CD8-positive, alpha-beta memory T cell (primary cell): ENCODE measurements around the gene LANCL3. TPM values are rescaled to one million over a fixed set of nuclear protein-coding genes. Genes with fewer than 3 reads are reported as not detected.
"Not testable (repeated sequence)": the region's sequence is repeated elsewhere in the genome, so short reads cannot be mapped to it uniquely, and the experiment has no call there.

Experiments
- CTCF ChIA-PET: fragments of 350-600 bp; sonication (Branson Sonifier 250); formaldehyde crosslinking; loops from one replicate; lab custom pipeline; 2021; ENCODE audit warnings: antibody characterized with exemption; lab: Charles Lee
- POLR2A ChIA-PET: fragments of 350-600 bp; sonication (Branson Sonifier 250); formaldehyde crosslinking; loops from one replicate; lab custom pipeline; 2021; ENCODE audit warnings: antibody characterized with exemption; lab: Charles Lee
- DNase-seq, 5 donors: peaks; one replicate each; pipeline versions ENCODE4 v3.0.0 to v3.0.0-alpha.2; 2020 to 2022; ENCODE audit warnings: mixed read lengths in 1 of 5
- H3K27ac ChIP-seq: one replicate; pipeline ENCODE4 v1.7.0; 2013; ENCODE audit warnings: low read depth, mild to moderate bottlenecking, low read length, moderate library complexity
- H3K27me3 ChIP-seq: 2 replicates; pipeline ENCODE4 v1.7.0; 2013; ENCODE audit warnings: low read length, mild to moderate bottlenecking; ENCODE audit not compliant: insufficient read depth, poor library complexity, severe bottlenecking
- H3K36me3 ChIP-seq: 2 replicates; pipeline ENCODE4 v1.7.0; 2013; ENCODE audit warnings: mild to moderate bottlenecking, low read length, moderate library complexity; ENCODE audit not compliant: insufficient read depth
- H3K4me1 ChIP-seq: 2 replicates; pipeline ENCODE4 v1.7.0; 2013; ENCODE audit warnings: mild to moderate bottlenecking, low read length, moderate library complexity; ENCODE audit not compliant: insufficient read depth
- H3K4me3 ChIP-seq: 2 replicates; pipeline ENCODE4 v1.7.0; 2013; ENCODE audit warnings: mild to moderate bottlenecking, low read length
- H3K9me3 ChIP-seq: 2 replicates; pipeline ENCODE4 v1.7.0; 2013; ENCODE audit warnings: mild to moderate bottlenecking, low read length
- H3K27ac Mint-ChIP-seq, 8 donors: one replicate each; pipeline ENCODE4 v1.8.0; 2020 to 2021; ENCODE audit warnings: mixed read lengths in 8 of 8, mild to moderate bottlenecking in 6 of 8, inconsistent platforms in 3 of 8, moderate library complexity in 3 of 8
- H3K27me3 Mint-ChIP-seq, 2 donors: one replicate each; pipeline ENCODE4 v1.8.0; 2020 to 2021; ENCODE audit warnings: mixed read lengths in 2 of 2, mild to moderate bottlenecking in 1 of 2, moderate library complexity in 1 of 2
- H3K36me3 Mint-ChIP-seq, 3 donors: one replicate each; pipeline ENCODE4 v1.8.0; 2020 to 2021; ENCODE audit warnings: mixed read lengths in 3 of 3, inconsistent platforms in 1 of 3, mild to moderate bottlenecking in 1 of 3
- H3K4me1 Mint-ChIP-seq, 3 donors: one replicate each; pipeline ENCODE4 v1.8.0; 2020 to 2021; ENCODE audit warnings: mixed read lengths in 3 of 3, inconsistent platforms in 1 of 3, mild to moderate bottlenecking in 1 of 3
- H3K4me3 Mint-ChIP-seq, 7 donors: one replicate each; pipeline ENCODE4 v1.8.0; 2020 to 2021; ENCODE audit warnings: mixed read lengths in 7 of 7, mild to moderate bottlenecking in 6 of 7, moderate library complexity in 4 of 7, inconsistent platforms in 2 of 7
- H3K9me3 Mint-ChIP-seq, 5 donors: one replicate each; pipeline ENCODE4 v1.8.0; 2020 to 2022; ENCODE audit warnings: mixed read lengths in 5 of 5, mild to moderate bottlenecking in 3 of 5, moderate library complexity in 2 of 5, inconsistent platforms in 1 of 5
- polyA plus RNA-seq: library from polyadenylated mRNA; unstranded; fragments of 300-500 nt; fragmentation: Illumina TruSeq; gene quantifications from one replicate; pipeline ENCODE4 v1.2.3, GENCODE V29; 2021
- total RNA-seq, 2 experiments: library from RNA; stranded (reverse); gene quantifications; one replicate each; pipeline ENCODE4 v1.2.3, GENCODE V29; 2021

The LANCL3 gene
- total and polyA plus RNA-seq, 3 experiments from 2014 or later: 0.37 to 0.49 (median 0.48) TPM

DNA sequence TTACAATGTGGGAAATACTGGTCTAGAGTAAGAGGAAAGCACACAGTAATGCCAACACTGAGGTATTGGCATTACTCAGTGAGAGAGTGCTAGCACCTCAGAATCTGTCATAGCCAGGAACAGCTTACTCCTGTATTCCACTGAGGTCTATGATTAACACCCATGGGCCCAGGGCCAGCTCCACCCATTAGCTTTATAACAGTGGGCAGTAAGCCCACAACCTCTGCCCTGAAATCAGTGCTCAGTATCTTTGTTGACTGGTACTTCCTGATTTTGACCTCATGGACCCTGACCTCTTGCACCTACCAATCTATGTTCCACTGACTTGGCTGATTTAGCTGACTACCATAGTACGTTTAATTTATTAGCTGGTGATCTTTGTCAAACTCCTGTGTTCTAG, 56.1 kb downstream of the LANCL3 start:
- POLR2A ChIA-PET: no interaction called here
- no peak for DNase-seq
- Histone ChIP-seq H3K4me1 (no peaks in the 10 kb centered on the region), H3K27ac (no peak overlapping the region), H3K4me3 (no peak overlapping the region), H3K9me3 (no peaks in the 10 kb centered on the region), H3K27me3 (no peaks in the 10 kb centered on the region), H3K36me3 (no peaks in the 10 kb centered on the region)
- Mint-ChIP-seq H3K9me3 (peaks cover 0 to 6% (median 2%) of the 10 kb centered on the region in 5 donors), H3K4me3 (no peak overlapping the region), H3K27ac (no peak overlapping the region), H3K36me3 (no peaks in the 10 kb centered on the region), H3K4me1 (no peaks in the 10 kb centered on the region), H3K27me3 (peaks cover 0 to 1% of the 10 kb centered on the region in 2 donors)
- CTCF ChIA-PET: no interaction called here

DNA sequence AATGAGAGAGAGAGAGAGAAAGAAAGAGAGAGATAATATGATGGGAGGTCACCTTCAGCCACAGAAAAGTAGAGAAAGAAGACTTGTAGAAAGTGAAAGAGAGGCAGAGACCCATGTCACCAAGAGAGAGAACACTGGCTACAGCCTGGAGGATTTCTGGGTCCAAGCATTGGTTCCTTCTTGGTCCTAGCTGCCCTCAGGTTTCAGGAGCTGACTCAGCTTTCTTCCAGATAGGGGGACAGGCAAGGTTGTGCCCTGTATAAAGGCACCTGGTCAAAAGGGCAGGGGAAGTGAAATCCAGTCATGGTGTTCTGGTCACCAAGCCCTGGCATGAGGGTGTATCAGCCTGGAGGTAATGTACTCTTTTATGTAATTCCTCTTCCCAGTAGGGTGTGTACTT, 66.6 kb downstream of the LANCL3 start:
- H3K36me3 ChIP-seq: no peaks in the 10 kb centered on the region
- H3K27ac ChIP-seq: no peak overlapping the region
- H3K27me3 ChIP-seq: no peaks in the 10 kb centered on the region
- Mint-ChIP-seq H3K4me3 (no peak overlapping the region), H3K9me3 (peaks cover 0 to 4% (median 0%) of the 10 kb centered on the region in 5 donors), H3K4me1 (no peaks in the 10 kb centered on the region), H3K27ac (no peak overlapping the region), H3K36me3 (no peaks in the 10 kb centered on the region), H3K27me3 (no peaks in the 10 kb centered on the region)
- H3K4me1 ChIP-seq: no peaks in the 10 kb centered on the region
- POLR2A ChIA-PET: no interaction called here
- CTCF ChIA-PET: no interaction called here
- no peaks in the 10 kb centered on the region for H3K9me3 ChIP-seq
- H3K4me3 ChIP-seq: no peak overlapping the region
- DNase-seq: no peak

DNA sequence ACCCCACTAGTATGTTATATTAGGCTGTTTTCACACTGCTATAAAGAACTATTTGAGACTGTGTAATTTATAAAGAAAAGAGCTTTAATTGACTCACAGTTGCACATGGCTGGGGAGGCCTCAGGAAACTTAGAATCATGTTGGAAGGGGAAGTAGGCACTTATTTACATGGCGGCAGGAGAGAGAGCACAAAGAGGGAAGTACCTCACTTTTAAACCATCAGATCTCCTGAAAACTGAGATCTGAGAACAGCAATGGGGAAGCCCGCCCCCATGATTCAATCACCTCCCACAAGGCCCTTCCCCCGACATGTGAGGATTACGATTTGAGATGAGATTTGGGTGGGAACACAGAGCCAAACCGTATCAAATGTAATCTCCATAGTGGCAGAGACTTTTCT, 68.7 kb downstream of the LANCL3 start:
- CTCF ChIA-PET: no interaction called here
- no peaks in the 10 kb centered on the region for H3K9me3 ChIP-seq
- no peaks in the 10 kb centered on the region for H3K27me3 ChIP-seq
- H3K27me3 Mint-ChIP-seq: no peaks in the 10 kb centered on the region
- H3K27ac Mint-ChIP-seq: no peak overlapping the region
- H3K36me3 ChIP-seq: no peaks in the 10 kb centered on the region
- H3K4me1 Mint-ChIP-seq: no peaks in the 10 kb centered on the region
- H3K9me3 Mint-ChIP-seq: no peaks in the 10 kb centered on the region
- no peaks in the 10 kb centered on the region for H3K4me1 ChIP-seq
- no peak overlapping the region for H3K27ac ChIP-seq
- DNase-seq: no peak
- POLR2A ChIA-PET: no interaction called here
- H3K36me3 Mint-ChIP-seq: no peaks in the 10 kb centered on the region
- no peak overlapping the region for H3K4me3 Mint-ChIP-seq
- H3K4me3 ChIP-seq: no peak overlapping the region

DNA sequence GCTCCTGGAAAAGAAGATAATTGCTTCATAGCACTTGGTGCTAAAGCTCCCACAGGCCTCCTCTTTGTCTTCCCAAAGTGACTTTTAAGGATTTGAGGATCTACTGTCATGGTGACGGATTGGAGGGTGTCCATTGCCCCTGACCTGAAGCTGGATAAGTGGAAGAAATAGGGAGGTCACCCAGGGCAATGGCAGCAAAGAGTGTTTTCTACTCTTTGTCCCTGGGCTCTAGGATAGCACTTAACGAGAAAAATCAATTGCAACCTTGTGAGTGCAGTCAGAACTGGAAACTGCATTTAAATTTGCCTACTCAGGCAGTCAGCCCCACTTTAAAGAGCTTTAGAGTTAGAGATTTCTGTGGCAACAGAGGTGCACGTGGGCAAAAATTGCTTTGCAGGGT, 70.4 kb downstream of the LANCL3 start:
- POLR2A ChIA-PET: no interaction called here
- H3K27ac ChIP-seq: no peak overlapping the region
- Mint-ChIP-seq H3K36me3 (no peaks in the 10 kb centered on the region), H3K27ac (no peak overlapping the region), H3K4me3 (no peak overlapping the region), H3K4me1 (no peaks in the 10 kb centered on the region), H3K9me3 (no peaks in the 10 kb centered on the region), H3K27me3 (no peaks in the 10 kb centered on the region)
- H3K9me3 ChIP-seq: no peaks in the 10 kb centered on the region
- H3K36me3 ChIP-seq: no peaks in the 10 kb centered on the region
- no peak for DNase-seq
- CTCF ChIA-PET: no interaction called here
- no peaks in the 10 kb centered on the region for H3K4me1 ChIP-seq
- H3K4me3 ChIP-seq: no peak overlapping the region
- H3K27me3 ChIP-seq: no peaks in the 10 kb centered on the region

DNA sequence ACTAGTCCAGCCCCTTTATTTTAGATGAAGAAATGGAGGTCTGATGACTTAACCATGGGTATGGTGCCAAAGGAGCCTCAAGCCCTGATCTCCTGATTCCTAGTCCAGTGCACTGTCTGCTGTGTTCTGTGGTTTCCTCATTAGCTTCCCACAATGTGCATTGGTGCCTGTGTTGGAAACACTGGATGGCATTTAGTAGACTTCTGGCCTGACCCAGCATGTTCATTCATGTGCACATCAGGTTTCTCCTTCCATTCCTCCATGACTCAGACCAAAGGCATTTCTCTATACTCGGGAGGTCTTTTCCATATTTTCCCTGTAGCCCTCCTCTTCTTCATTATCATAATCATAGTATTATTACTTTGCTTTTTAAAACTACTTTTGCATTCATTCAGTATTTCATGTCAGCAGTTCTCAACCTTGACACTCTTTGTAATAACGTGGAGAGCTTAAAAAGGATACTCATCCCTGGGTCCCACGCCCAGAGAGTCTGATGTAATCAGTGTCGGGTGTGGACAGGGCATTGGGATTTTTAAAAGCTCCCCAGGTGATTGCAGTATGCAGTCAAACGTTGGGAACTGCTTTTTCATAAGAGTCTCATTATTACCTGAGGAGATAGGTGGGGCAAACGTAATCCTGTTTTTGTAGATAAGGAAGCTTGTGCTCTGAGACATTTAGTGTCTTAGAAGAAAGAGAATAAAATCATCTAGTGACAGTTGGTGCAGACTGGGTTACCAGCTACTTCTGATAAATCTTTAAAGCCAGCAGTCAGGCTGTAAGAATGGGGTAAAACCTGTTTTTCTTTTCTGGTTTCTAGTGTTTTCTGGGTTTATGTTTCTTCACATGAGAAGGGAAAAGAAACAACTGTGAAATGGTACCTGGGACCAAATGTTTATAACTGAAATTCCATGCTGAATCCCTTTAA, 73.2 kb downstream of the LANCL3 start:
- POLR2A ChIA-PET: no interaction called here
- Histone ChIP-seq H3K36me3 (no peaks in the 10 kb centered on the region), H3K27me3 (no peaks in the 10 kb centered on the region), H3K4me1 (no peaks in the 10 kb centered on the region), H3K27ac (no peak overlapping the region), H3K4me3 (no peak overlapping the region), H3K9me3 (no peaks in the 10 kb centered on the region)
- Mint-ChIP-seq H3K4me3 (no peak overlapping the region), H3K27me3 (no peaks in the 10 kb centered on the region), H3K36me3 (no peaks in the 10 kb centered on the region), H3K27ac (no peak overlapping the region), H3K4me1 (no peaks in the 10 kb centered on the region), H3K9me3 (peaks cover 0 to 3% (median 0%) of the 10 kb centered on the region in 5 donors)
- DNase-seq: no peak
- CTCF ChIA-PET: no interaction called here

DNA sequence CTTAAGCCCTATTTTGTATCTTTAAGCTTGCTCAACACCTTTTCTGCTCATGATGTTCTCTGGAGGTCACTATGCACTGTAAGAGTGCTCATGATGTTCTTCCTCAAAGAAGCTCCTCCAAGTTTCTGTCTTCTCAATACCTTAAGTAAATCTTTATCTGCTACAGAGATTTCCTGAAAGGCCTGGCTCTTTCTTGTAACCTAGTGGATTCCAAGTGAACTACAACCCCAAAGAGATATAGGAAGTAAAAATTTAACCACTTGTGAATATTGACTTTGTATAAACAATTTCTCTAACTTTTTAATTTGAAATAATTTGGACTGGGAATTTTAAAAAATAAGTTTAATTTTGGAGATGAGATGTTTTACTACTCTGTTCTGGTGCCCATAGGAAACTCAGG, 74.8 kb downstream of the LANCL3 start:
- Mint-ChIP-seq H3K36me3 (no peaks in the 10 kb centered on the region), H3K4me1 (no peaks in the 10 kb centered on the region), H3K27ac (no peak overlapping the region), H3K27me3 (no peaks in the 10 kb centered on the region), H3K4me3 (no peak overlapping the region), H3K9me3 (peaks cover 0 to 7% (median 0%) of the 10 kb centered on the region in 5 donors)
- H3K4me3 ChIP-seq: no peak overlapping the region
- no peaks in the 10 kb centered on the region for H3K9me3 ChIP-seq
- no peak for DNase-seq
- ChIA-PET POLR2A (no interaction called here), CTCF (no interaction called here)
- H3K36me3 ChIP-seq: no peaks in the 10 kb centered on the region
- no peak overlapping the region for H3K27ac ChIP-seq
- no peaks in the 10 kb centered on the region for H3K4me1 ChIP-seq
- H3K27me3 ChIP-seq: no peaks in the 10 kb centered on the region

DNA sequence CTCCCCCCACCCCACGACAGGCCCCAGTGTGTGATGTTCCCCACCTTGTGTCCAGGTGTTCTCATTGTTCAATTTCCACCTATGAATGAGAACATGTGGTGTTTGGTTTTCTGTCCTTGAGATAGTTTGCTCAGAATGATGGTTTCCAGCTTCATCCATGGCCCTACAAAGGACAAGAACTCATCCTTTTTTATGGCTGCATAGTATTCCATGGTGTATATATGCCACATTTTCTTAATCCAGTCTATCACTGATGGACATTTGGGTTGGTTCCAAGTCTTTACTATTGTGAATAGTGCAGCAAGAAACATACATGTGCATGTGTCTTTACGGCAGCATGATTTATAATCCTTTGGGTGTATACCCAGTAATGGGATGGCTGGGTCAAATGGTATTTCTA, 79.4 kb downstream of the LANCL3 start:
- H3K4me3 Mint-ChIP-seq, H3K27ac Mint-ChIP-seq, H3K36me3 ChIP-seq, POLR2A ChIA-PET, H3K9me3 ChIP-seq, H3K36me3 Mint-ChIP-seq, H3K27me3 ChIP-seq, H3K9me3 Mint-ChIP-seq, H3K4me1 ChIP-seq, H3K4me3 ChIP-seq, H3K4me1 Mint-ChIP-seq, H3K27ac ChIP-seq, H3K27me3 Mint-ChIP-seq, CTCF ChIA-PET, DNase-seq: not testable (repeated sequence)

DNA sequence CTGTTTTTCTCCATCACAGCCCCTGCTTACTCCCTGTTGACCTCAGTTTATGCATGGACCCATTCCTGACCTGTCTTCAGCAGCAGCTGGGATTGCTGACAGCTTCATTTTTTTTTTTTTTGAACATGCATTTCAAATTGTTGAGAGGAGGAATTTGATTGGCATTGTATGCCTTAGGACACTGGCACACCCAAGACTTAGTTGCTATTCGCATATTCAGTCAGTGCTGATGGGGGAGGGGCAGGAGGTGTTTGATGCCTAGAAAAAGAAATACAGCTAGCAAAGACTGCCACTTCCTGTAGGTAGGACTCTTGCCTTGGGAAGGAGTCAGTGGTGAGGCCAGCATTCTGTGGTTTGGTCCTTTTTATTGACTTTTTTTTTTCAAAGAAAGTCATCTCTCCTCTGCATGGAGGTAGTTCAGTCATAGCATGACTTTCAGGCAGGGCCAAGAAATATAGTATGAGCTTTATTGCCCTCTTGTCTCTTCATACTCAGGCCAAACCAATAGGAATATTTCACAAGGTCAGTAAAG, 80.5 kb downstream of the LANCL3 start:
- Histone ChIP-seq H3K27me3 (no peaks in the 10 kb centered on the region), H3K36me3 (no peaks in the 10 kb centered on the region), H3K27ac (peak overlapping the region; percentile 43), H3K4me3 (no peak overlapping the region), H3K4me1 (no peaks in the 10 kb centered on the region), H3K9me3 (no peaks in the 10 kb centered on the region)
- H3K4me1 Mint-ChIP-seq: no peaks in the 10 kb centered on the region
- no peak overlapping the region for H3K27ac Mint-ChIP-seq
- DNase-seq: no peak
- POLR2A ChIA-PET: no interaction called here
- peaks cover 0 to 2% of the 10 kb centered on the region in 2 donors for H3K27me3 Mint-ChIP-seq
- CTCF ChIA-PET: no interaction called here
- H3K36me3 Mint-ChIP-seq: no peaks in the 10 kb centered on the region
- H3K4me3 Mint-ChIP-seq: no peak overlapping the region
- H3K9me3 Mint-ChIP-seq: peaks cover 0 to 7% (median 0%) of the 10 kb centered on the region in 5 donors
